ENCODE data around the gene DCPS. TPM values are rescaled to one million over a fixed set of nuclear protein-coding genes. Genes with fewer than 3 reads are reported as not detected.
A peak's percentile ranks its signal among the peaks of the same experiment; 100 is the strongest.
"Not testable (repeated sequence)": the region's sequence is repeated elsewhere in the genome, so short reads cannot be mapped to it uniquely, and the experiment has no call there.

The DCPS gene
- total RNA-seq, 1 donor from 2014 or later, result 4.4 TPM

DNA sequence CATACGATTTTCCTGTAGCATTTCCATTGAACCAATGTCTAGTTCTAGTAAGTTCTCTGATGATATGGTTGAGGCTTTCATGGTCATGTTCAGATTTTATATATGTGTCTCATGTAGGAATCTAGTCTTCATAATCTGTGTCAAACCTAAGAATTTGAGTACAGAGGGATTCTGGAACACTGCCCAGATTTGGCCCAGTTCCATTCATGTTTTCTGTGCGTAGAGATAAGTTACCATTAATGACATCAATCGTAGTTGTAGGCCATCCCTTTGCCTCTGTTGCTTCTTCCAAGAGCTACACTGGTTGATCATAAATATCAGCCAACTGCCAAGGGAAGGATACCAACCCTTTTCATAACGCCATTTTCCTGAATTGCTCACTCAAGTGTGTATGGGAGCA lies 74.9 kb downstream of the DCPS start:
- peak; percentile 51 to 58 for DNase-seq (ENCODE audit: low read depth in 2 of 2)

DNA sequence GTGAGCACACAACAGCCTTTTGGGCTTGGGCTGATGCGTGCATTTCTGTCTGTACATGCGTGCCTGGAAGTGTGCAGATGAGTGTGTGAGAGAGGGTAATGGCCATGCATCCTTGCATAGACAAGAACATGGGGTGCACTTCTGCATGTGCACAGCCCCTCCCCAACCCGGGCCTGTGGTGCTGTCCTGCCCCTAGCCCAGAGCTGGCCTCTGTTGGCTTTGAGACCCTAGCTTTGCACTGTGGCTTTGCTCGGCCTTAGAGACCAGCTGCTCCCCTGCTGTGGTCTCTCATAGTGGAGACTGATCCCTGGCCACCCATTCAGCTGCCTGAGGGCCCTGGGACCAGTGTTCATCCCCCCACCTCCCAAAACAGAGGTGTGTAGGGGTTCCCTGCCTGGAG lies 77.0 kb downstream of the DCPS start:
- DNase-seq (ENCODE audit: low read depth in 2 of 2), result no peak

DNA sequence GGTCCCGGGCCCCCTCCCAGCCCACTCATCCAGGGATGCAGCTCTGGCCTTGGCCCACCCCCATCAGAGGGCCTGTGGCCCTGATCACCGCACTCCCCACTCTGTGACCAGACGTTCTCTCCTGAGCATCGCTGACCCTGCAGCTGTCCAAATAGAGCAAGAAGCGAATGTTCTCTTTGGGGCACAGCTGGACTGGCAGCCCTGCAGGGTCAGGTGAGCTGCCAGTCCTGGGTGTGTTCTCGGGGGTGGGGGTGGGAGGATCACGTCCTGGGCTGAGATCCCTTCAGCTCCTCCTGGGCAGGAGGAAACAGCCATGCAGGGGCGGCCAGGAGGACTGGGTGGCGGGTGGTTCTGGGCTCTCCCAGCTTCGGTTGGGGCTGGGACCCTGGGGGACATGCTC lies 78.1 kb downstream of the DCPS start:
- not testable (repeated sequence) for DNase-seq (ENCODE audit: low read depth in 2 of 2)

DNA sequence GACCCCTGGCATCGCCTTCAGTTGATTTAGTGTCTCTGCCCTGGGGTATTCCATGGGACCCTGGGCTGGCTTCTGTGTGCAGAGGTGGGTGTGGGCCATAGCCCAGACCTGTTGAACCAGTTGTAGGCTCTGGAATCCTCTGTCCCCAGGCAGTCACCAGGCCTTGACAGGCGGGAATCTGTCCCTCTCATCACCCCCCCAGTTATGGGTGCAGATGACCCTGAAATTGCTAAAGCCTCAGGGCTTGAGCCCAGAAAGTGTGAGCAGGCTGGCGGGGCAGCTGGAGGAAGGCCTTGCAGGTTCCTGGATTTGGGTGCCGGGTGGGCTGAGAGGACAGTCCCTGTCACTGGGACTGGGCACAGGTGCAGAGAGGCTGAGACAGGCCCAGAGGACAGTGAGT lies 78.8 kb downstream of the DCPS start:
- DNase-seq (ENCODE audit: low read depth in 2 of 2), result not testable (repeated sequence)

DNA sequence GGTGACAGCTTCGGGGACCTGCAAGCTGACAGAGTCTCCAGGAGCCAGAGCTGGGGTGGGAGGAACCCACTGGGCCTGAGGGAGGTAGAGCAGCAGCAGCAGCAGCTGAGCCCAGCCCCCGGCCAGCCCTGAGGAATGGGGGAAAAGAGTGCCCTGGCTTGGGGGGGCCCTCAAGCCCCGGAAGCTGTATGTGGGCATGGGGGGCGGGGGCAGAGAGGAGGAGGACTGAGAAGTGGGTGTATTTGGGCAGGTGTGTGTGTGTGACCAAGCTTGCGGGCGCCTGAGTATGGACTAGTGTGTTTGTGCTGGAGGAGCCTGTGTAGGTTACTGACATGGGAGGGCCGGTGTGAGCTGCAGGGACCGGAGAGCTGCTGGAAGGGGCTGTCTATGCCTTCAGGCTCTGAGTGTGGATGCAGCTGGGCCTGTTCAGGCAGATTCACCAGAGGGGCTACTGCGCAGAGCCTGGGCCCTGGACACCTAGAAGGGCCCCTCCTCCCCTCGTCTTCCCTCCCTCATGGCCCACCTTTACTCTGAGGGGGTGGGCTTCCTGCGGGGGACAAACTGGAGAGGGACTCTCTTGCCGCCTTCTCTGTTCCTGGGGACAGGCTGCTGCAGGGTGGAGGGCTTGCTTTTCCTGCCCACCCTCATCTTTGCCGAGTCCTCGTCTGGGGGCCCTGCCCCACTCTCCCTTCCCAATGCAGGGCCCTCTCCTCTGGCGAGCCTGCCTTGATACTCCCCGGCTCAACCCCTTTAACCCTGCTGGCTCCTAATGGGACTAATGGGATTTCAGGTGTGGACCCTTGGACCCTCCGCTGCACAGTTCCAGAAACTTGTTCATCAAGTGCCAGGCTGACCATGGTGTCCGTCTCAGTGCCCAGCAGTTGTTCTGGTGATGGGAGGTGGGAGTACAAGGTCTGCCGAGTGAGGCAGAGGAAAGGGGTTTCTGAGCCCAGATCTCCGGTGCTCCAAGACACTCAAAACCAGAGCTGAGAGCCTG lies 79.8 kb downstream of the DCPS start:
- DNase-seq (ENCODE audit: low read depth in 2 of 2), result no peak

DNA sequence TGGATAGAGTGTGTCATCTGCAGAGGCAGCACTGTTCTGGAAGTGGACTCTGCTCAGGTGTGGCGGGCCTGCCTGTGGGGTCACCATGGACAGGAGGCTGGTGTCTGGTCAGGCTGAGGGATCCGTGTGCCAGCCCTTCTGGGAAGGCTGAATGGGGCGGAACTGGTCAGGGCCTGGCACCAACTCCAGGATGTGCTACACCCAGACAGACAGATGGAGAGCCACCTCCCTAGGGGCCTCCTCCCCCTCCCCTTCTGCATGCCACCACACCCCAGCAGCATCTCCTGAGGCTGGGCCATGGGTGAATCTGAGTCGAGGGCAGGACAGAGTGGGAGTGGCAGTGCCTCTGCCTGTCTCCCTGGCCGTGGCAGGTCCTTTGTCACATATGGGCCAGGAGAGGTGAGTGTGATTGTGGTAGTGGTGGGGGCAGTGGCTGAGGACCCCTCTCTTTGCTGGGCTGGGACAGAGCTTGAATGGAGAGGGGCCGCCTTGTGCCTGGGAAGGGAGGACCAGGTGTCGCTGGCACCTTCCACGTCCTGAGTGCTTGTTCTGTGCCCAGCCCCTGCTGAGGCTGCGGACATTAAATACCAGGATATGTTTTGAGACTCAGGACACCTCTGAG lies 80.7 kb downstream of the DCPS start:
- no peak for DNase-seq (ENCODE audit: low read depth in 2 of 2)

DNA sequence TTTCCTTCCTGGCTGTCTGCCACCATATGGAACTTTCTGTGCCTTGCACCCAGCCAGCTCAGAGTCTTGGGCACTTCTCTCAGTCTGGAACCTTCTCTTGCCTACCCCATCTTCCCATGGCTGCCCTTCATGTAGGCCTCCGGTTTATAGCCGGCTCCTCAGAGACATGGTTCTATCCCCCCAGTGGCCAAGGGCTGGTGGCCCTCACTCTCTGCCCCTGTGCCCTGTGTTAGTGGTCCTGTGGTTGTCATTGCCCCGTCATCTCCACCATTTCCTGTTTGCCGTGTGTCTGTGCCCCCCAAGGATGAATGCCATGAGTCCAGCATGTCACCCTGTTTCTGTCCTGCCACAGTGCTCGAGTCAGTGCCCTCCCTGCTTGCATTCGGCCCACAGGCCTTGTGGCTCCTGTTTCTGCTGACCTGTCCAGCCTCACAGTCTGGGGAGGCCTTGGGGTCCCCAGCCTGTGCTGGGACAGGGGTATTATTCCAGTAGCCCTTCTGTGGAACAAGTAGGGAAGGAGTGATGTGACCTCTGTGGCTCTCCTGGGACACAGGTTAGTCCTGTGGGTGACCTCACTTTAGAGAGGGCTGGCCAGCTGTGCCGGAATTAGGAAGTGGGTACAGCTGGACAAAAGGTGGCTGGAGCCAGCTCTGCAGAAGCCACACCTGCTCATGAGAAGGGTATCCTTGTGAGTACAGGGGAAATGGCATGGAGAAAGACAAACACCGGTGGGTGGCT lies 82.3 kb downstream of the DCPS start:
- no peak for DNase-seq (ENCODE audit: low read depth in 2 of 2)

DNA sequence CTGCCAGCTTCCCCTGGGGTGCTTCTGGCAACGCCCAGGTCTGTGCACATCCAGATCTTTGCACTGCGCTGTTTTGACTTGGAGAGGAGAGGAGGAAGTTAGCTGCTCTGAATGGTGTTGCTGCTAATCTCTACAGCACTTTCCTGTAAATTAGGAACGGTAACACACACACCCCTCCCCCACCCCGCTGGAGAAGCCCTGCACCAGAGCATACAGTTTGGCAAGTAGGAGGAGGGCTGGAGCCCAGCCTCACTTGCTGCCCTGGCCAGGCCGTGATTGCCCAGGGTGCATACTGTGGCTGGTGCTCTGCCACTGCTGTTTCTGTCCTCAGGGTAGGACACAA lies 82.8 kb downstream of the DCPS start:
- DNase-seq (ENCODE audit: low read depth in 2 of 2), result not testable (repeated sequence)

DNA sequence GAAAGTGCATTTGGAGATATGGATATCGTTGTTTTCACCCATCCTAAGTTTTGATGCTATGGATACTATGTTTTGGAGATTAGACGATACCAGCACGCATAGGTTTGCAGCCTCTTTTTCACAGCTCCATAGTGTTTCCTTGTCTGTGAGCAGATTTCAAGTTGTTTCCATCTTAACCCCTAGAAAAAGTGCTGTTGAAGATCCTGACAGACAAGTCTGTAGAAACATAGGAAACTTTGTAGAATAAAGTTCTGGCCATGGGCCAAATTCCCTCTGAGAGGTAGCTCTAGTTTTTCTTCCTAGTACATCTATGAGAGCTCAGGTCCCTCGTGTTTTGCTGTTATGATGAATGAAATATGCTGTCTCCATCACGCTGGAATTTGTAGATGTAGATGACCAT lies 84.0 kb downstream of the DCPS start:
- no peak for DNase-seq (ENCODE audit: low read depth in 2 of 2)

DNA sequence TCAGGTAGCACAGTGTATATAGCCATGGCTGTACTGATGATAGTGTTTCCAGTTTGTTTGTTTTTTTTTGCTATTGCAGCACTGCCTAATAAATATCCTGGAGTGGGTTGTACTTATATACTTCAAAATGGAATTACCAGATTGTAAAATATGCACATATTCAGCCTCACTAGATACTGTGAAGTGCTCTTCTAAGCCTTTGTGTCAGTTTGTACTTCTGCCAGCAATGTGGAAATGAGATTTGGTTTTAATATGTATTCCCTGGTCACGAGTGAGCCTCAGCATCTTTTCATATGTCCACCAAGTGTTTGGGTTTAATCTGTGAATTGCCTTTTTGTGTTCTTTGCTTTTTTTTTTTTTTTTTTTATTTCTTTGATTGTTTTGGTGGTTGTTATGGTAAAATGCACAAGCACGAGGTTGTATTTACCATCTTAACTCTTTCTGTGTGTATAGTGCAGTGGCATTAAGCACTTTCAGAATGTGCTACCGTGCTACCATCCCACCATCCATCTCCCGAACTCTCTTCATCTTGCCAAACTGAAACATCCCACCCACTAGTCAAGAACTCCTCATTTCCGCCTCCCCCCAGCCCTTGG lies 86.5 kb downstream of the DCPS start:
- DNase-seq (ENCODE audit: low read depth in 2 of 2), result no peak

DNA sequence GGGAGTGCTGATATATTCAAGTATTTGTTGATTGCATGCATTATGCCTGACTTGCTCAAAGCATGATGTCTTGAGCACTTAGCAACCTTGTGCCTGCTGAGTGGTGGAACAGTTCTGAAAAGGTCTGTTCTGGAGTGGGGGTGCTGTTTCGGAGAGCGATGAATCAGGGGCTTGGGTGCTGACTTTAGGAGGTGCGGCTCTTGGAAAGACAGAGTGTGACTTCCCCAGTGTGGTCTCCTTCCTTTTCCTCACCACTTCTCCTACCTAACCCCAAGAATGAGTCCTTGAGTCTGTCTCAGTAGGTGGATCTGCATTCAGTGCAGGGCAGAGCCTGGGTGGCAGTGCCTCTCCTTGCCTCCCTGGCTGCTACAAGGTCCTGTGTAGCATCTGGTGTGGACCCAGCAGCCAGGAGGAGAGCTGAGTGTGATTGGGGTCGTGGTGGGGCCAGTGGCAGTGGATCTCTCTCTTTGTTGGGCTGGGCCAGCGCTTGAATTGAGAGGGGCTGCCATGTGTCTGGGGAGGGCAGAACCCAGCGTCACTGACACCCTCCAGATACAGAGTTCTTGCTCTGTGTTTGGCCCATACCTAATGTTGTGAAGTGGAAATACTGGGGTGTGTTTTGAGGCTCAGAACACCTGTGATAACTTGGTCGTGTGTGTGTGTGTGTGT lies 87.6 kb downstream of the DCPS start:
- DNase-seq (ENCODE audit: low read depth in 2 of 2), result no peak

DNA sequence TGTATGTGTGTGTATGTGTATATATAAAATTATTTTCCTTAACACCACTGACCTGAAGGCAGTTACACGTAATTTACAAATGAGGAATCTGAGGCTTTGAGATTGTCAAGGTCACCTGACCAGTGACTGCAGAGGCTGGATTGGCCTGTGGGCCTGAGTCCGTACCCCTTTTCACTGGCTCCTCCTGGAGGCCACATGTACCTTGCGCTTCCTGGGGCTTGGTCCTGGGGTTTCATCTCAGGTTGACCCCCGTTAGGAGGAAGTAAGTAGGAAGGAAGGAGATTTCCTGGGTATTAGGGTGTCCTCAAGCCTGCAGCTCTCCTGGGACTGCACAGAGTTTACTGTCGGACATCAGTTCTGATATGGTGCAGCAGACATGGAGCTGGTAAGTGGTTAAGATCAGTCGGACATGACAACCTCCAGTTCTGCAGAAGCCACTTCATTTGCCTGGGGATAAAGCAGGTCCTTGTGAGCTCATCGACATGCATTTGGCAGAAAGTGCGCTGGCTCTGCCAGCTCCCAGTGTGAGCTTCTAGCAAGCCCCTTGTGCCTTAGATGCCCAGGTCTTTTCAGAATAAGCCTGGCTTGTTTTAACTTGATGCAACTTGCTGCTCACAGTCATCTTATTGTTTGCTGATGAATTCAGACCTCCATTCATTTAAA lies 88.2 kb downstream of the DCPS start:
- DNase-seq (ENCODE audit: low read depth in 2 of 2), result peak in 1 of 2 donors; percentile 14

DNA sequence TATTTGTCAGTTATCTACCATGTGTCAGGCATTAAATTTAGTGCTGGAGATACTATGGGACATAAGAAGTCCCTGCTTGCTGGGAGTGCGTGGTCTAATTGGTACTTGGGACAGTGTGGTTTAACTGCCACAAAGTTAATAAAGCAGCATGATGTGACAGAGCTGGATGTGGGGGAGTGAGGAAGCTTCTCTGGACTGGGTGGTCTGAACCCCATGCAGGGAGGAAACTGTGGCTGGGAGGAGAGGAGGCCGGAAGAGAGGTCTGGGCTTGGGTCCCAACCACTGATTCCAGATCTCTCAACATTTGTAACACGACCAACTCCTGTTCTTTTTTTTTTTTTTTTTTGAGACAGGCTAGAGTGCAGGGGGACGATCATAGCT lies 88.8 kb downstream of the DCPS start:
- DNase-seq (ENCODE audit: low read depth in 2 of 2), result no peak

DNA sequence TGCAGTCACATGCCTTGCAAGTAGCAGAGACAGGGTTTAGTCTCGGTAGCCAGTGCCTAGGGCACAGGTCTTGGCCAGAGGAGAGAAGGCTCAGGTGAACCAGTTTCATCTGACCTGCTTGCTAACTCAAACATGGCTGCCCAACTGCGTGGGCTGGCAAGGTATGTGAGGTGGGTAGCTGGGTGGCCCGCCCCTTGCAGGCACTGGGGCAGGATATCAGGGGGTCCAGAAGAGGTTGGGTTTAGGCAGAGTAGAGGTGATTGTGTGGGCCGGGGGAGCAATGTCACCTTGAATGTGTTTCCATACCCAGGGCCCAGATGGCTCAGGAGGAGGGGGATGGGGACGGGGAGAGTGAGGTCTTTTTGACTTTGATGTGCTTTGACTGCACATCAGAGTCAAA lies 89.3 kb downstream of the DCPS start:
- no peak for DNase-seq (ENCODE audit: low read depth in 2 of 2)

DNA sequence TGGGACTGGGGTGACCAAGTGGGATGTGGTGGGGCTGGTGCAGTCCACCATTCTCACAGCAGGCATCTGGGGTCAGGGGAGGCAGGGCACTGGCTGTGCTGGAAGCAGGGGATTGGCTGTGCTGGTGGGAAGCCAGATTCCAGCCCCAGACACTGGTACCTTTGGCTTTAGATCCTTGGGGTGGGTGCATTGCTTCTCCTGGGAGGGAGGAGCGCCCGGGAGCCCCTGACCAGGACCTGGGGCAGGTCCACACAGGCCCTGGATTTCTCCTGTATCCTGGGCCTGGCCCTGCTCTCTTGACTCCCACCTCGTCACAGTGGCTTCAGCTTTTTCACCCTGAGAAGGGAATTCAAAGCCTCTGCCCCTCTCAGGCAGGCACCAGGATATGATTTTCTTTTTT lies 90.2 kb downstream of the DCPS start:
- DNase-seq (ENCODE audit: low read depth in 2 of 2), result no peak

DNA sequence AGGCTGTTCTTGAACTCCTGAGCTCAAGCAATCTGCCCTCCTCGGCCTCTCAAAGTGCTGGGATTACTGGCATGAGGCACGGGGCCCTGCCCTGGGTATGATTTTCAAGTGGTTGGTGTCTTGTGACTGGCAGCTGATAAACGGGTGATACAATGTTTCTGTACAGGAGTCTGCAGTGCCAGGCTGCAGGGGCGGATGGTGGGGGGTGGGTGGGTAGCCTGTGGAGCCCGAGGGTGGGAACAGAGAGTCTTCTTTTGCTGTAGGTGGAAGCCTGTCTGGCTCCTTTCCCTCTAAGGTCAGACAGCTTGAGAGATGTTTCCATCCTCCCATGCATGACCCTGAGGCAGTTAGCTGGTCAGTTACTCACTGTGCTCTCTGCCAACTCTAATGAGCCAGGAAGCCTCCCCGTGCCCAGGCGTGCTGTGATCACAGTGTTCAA lies 90.8 kb downstream of the DCPS start:
- DNase-seq (ENCODE audit: low read depth in 2 of 2), result not testable (repeated sequence)

Other genes with a start within 250 kb of the DCPS start
- 0.65 and 4.4 TPM in 2 replicates for gene CDON, start 241.2 kb upstream of the DCPS start, total RNA-seq
- gene RPUSD4, start 92.4 kb upstream of the DCPS start, total RNA-seq, result 22.0 and 26.2 TPM in 2 replicates
- 19.4 and 25.6 TPM in 2 replicates for gene FAM118B, start 92.3 kb upstream of the DCPS start, total RNA-seq
- 29.9 and 39.5 TPM in 2 replicates for gene SRPRA, start 35.2 kb upstream of the DCPS start, total RNA-seq
- 6.2 and 8.1 TPM in 2 replicates for gene FOXRED1, start 34.9 kb upstream of the DCPS start, total RNA-seq
- gene TIRAP, start 21.0 kb upstream of the DCPS start, total RNA-seq, result 2.6 and 4.2 TPM in 2 replicates
- 12.9 and 14.7 TPM in 2 replicates for gene ST3GAL4, start 51.6 kb downstream of the DCPS start, total RNA-seq